Neural cell (in vitro differentiated cells): ENCODE data around the gene APCDD1.

Experiments used
- EP300 ChIP-seq: fragments of 450-650 bp; conservative IDR thresholded peaks from 2 replicates; pipeline ENCODE4 v1.6.1; 2014; ENCODE audit warnings: antibody characterized with exemption, mild to moderate bottlenecking, moderate library complexity; ENCODE audit not compliant: poor library complexity, severe bottlenecking
- EZH2 ChIP-seq: fragments of 200-600, 300-800 bp; shearing (Covaris generic), sonication (generic); IDR thresholded peaks from 2 replicates; pipeline ENCODE4 v1.6.1; 2014; ENCODE audit warnings: antibody characterized with exemption, low read length, borderline replicate concordance, mild to moderate bottlenecking; ENCODE audit not compliant: insufficient read depth, poor library complexity, severe bottlenecking
- POLR2AphosphoS5 ChIP-seq: IDR thresholded peaks from 2 replicates; pipeline ENCODE4 v1.6.1; 2012
- RAD21 ChIP-seq: fragments of 450-650 bp; conservative IDR thresholded peaks from 2 replicates; pipeline ENCODE4 v1.6.1; 2014; ENCODE audit warnings: antibody characterized with exemption, mild to moderate bottlenecking, moderate library complexity
- REST ChIP-seq: IDR thresholded peaks from 2 replicates; pipeline ENCODE4 v1.6.1; 2012; ENCODE audit warnings: borderline replicate concordance
- SMC3 ChIP-seq: fragments of 450-650 bp; conservative IDR thresholded peaks from 2 replicates; pipeline ENCODE4 v1.6.1; 2014; ENCODE audit warnings: antibody characterized with exemption, mild to moderate bottlenecking, moderate library complexity; ENCODE audit not compliant: poor library complexity
- TAF1 ChIP-seq: IDR thresholded peaks from 2 replicates; pipeline ENCODE4 v1.6.1; 2012; ENCODE audit warnings: low read depth
- TF ChIP-seq, protein P1 (sequence below): fragments of 450-650 bp; IDR thresholded peaks from 2 replicates; pipeline ENCODE4 v1.5.1; 2014; ENCODE audit warnings: antibody characterized with exemption, mild to moderate bottlenecking, moderate library complexity; ENCODE audit not compliant: poor library complexity, severe bottlenecking

GRCh38 chr18:10522574-10522973 is 68.1 kb downstream of the APCDD1 start:
- TF ChIP-seq EP300 (no peak), POLR2AphosphoS5 (no peak), EZH2 (no peak), SMC3 (no peak), TAF1 (no peak), REST (no peak), RAD21 (no peak)
- TF ChIP-seq, protein P1, sequence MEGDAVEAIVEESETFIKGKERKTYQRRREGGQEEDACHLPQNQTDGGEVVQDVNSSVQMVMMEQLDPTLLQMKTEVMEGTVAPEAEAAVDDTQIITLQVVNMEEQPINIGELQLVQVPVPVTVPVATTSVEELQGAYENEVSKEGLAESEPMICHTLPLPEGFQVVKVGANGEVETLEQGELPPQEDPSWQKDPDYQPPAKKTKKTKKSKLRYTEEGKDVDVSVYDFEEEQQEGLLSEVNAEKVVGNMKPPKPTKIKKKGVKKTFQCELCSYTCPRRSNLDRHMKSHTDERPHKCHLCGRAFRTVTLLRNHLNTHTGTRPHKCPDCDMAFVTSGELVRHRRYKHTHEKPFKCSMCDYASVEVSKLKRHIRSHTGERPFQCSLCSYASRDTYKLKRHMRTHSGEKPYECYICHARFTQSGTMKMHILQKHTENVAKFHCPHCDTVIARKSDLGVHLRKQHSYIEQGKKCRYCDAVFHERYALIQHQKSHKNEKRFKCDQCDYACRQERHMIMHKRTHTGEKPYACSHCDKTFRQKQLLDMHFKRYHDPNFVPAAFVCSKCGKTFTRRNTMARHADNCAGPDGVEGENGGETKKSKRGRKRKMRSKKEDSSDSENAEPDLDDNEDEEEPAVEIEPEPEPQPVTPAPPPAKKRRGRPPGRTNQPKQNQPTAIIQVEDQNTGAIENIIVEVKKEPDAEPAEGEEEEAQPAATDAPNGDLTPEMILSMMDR = no peak
